SH-SY5Y (cell line): ENCODE results near the gene MEIS1.

Source experiments
- GATA2 ChIP-seq: IDR thresholded peaks from 2 replicates; pipeline ENCODE4 v1.6.1; 2011; ENCODE audit warnings: mild to moderate bottlenecking, low read depth, low read length
- GATA3 ChIP-seq: IDR thresholded peaks from 2 replicates; pipeline ENCODE4 v1.6.1; 2011; ENCODE audit warnings: low read depth, mild to moderate bottlenecking, low read length, moderate library complexity

Gene MEIS1

GRCh38 chr2:66516499-66516898, 81.6 kb downstream of the MEIS1 start:
- no peak for TF ChIP-seq GATA3
- TF ChIP-seq GATA2, result no peak

DNA sequence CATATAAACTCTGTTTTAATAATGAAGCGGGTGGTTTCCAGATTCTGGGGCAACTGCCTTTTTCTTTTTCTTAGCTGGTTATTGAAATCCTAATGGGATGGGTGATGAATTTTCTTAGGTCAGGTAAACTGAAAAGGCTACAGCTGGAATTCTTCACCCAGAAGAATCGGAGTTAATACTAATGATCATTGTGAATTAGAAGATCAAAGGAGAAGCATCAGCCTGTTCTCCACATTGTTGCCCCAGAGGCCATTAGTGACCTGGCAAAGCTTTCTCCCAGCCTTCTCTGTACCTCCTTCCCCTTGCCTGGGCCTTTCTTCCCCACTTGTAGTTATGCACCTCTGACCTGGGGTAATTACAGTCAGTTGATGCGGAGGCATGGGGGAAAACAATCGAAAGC, 82.8 kb downstream of the MEIS1 start:
- TF ChIP-seq GATA3, result no peak
- TF ChIP-seq GATA2, result no peak

GRCh38 chr2:66519264-66519843, 84.4 kb downstream of the MEIS1 start:
- TF ChIP-seq GATA3 (no peak), GATA2 (no peak)

GRCh38 chr2:66521291-66521922, 86.5 kb downstream of the MEIS1 start:
- TF ChIP-seq GATA3 (no peak), GATA2 (no peak)

DNA sequence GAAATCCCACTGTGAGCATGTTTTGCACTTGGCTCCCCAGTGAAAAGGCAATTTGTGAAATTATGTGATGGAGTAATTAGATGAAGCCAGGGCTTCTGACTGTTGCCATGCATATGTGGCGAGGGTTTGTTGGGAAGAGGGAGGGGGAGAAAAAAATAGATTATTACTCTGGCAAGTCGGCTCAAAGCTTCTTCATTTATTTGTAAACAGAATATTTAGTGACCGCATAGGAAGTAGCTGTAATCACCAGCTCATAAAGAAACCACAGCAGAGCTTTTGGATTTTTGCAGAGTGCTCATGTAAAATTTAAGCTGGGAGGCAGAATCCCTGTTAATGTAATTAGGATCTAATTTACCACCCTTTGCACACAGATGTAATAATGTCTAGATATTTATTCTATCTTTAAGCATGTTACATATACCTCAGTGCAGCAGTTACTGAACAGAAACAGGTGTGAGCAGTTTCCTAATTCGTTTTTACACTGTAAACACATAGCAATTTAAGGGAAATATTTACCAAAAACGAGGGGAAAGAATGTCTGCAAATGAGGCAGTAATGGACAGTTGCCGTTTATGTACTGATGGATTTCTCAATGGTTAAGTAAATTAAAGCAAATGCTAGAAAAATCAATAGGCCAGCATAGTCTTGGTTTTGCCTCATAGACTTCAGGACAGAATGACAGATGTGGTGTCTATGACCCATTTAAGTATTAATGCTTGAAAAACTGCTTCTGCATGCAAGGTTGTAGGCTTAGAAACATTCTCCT, 87.9 kb downstream of the MEIS1 start:
- TF ChIP-seq GATA3 (no peak), GATA2 (no peak)

DNA sequence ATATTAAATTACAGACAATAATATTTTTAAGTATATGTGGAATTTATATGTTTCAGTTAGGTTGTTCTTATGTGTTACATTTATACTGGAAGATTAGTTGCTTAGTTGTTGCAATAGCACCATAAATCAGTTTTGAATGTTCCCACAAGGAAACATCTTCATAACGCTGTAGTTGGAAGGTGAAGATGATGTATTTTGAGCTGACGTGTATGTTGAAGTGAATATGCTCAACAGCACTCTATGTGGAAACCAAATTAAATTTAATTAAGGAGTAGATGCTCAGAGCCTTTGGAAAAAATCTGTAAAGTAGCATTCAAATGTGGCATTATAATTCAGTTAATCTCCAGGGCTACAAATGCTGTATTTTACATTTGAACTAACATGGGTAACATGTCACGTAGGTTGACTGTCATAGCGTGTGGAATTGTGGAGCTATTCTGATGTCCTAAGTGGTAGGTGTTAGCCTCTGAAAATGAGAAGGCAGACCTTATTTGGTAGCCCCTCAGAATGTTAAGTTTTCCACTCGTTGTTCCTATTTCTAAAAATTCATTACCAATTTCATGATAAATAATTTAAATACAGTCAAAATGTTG, 88.5 kb downstream of the MEIS1 start:
- TF ChIP-seq GATA3 (no peak), GATA2 (no peak)

DNA sequence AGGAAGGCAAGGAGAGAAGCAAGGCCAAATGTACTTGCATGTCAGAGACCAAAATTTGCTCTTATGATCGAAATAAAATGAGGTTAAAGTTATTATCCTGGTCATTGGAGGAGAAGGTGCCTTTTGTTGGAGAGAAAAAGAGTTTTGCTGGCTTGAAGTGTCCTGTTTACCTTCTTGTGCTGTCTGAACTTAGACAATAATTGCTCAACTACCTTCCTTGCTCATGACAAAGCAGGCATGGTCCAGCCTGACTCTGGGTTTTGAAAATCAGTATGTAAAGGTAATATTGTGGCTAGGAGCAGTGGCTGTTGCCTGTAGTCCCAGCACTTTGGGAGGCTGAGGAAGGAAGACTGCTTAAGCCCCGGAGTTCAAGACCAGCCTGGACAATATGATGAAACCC, 89.1 kb downstream of the MEIS1 start:
- TF ChIP-seq GATA3 (no peak), GATA2 (no peak)

DNA sequence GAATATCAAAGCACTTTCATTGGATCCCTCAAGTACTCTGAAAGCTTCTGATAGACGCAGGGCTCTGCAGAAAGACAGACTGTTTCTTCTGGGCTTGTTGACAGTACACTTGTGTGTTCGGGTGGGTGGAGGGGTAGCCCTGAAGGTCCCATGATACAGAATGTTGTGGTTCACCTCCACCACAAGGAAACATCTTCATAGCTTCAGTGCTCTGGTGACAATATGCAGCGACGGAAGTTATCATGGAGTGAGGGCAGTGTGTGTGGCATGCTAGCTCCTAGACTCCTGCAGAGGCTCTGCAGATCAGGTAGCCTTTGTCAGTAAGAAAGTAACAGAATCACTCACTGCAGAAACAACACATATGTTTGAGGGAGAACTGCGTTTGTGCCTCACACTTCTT, 90.7 kb downstream of the MEIS1 start:
- TF ChIP-seq GATA3 (no peak), GATA2 (no peak)

DNA sequence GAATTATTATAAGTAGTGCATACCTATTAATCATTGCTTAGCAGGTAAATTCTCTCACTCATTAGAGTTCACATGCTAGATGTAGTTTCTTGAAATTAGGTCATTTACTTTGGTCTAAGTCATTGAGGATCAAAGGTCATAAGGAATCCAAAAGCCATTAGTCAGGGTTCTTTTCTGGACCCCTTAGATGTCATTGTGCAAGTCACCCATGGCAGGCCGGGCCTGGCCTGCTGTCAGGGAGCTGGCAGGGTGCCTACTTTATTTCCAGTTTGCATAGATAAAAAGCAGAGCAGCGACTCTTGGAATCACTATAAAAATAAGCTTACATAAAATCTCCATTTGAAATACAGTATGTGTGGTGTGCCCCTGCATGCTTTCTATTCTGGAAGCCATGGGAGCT, 91.3 kb downstream of the MEIS1 start:
- TF ChIP-seq GATA2, result no peak
- TF ChIP-seq GATA3, result no peak

DNA sequence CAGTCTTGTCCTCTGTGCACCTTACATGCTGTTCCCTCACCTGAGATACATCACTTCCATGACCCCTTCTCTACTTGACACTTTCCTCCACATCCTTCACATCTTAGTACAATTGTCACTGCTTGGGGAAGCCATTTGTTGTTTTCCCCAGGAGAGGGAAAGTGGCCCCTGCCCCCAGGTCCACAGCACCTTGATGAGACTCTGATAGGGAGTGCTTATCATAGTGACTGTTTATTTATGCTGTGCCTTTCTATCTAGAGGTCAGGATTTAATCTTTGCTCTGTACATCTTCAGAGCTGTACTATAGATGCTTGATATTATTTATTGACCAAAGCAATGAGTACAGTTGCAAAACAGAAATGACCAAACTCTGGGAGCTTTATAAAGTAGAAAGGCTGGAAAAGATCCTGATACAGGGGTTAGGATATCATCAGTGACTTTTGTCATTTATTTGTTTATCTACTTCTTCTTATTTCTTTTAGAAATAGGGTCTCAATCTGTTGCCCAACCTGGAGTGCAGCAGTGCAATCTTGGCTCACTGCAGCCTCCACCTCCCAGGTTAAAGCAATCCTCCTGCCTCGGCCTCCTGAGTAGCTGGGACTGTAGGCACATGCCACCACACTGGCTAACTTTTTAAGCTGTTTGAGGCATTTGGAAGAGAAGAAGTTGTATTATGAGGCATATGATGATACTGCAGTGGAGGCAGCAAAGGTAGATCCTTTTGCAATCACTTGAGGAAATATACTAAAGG, 94.2 kb downstream of the MEIS1 start:
- TF ChIP-seq GATA2 (no peak), GATA3 (no peak)

- TF ChIP-seq GATA3, result no peak
- TF ChIP-seq GATA2, result no peak
Measured at GRCh38 chr2:66530651-66531050, 95.7 kb downstream of the MEIS1 start.

GRCh38 chr2:66531155-66531554, 96.2 kb downstream of the MEIS1 start:
- TF ChIP-seq GATA2 (no peak), GATA3 (no peak)

DNA sequence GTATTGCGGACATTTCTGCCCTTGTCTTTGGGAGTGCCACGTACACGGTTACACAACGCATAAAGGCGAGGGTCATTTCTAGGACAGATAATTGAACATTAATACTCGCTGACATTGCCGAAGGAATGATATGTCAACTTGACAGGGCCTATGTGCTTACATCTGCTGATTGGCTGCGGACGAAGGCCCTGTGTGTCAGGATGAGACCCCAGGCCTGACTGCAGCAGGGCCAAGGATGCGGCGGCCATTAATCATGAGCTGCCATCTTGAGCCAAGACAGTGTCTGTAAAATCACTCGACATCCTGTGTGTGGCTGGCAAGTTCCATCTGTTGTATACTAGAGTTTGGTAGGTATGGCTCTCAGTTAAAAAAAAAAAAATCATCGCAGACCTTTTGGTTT, 96.6 kb downstream of the MEIS1 start:
- TF ChIP-seq GATA3 (no peak), GATA2 (no peak)
